ENCODE measurements around the gene SRP68. TPM values are rescaled to one million over a fixed set of nuclear protein-coding genes. Genes with fewer than 3 reads are reported as not detected.

Gene SRP68
- total RNA-seq, 2 experiments from 2014 or later = 106 to 108 TPM

DNA sequence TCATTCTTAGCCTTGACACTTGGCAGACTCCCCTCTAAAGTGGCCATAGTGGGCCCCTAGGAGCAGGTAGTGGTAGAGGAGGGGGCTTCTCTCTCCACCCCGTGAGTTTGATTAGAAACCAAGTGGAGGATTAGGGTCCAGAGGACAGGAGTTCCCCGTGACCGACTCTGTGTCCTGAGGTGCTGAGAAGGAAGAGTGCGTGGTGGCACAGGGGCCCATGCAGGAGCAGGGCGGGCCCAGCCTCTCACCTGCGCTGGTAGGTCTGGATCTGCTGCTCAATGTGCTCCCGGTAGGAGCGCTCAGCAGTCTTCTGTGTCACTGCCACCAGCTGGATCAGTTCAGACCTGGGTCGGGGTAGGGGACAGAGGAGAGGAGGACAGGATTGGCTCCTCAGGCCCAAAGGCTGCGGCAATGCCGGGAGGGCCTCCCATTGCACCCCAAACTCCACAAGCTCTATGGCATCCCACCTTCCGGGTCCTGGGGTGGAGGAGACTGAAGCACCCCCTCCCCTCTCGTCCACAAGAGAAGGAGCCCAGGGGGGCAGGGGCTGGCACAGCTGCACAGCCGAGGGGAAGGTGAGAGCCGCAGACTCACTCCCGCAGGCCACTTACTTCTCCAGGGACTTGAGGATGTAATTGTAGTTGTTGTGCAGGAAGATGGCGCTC lies 12.9 kb upstream of the SRP68 start:
- H3K9me3 ChIP-seq (ENCODE audit: control insufficient read depth in 1 of 2, insufficient read depth in 1 of 2, low read length in 2 of 2) = no peaks in the 10 kb centered on the region
- no peak for ATAC-seq (ENCODE audit: poor library complexity)
- H3K4me3 Mint-ChIP-seq = no peak overlapping the region
- H3K4me1 ChIP-seq (ENCODE audit: insufficient read depth, low read length) = peaks cover 2% of the 10 kb centered on the region
- no peaks in the 10 kb centered on the region for H3K27me3 Mint-ChIP-seq
- TF ChIP-seq, protein P1, sequence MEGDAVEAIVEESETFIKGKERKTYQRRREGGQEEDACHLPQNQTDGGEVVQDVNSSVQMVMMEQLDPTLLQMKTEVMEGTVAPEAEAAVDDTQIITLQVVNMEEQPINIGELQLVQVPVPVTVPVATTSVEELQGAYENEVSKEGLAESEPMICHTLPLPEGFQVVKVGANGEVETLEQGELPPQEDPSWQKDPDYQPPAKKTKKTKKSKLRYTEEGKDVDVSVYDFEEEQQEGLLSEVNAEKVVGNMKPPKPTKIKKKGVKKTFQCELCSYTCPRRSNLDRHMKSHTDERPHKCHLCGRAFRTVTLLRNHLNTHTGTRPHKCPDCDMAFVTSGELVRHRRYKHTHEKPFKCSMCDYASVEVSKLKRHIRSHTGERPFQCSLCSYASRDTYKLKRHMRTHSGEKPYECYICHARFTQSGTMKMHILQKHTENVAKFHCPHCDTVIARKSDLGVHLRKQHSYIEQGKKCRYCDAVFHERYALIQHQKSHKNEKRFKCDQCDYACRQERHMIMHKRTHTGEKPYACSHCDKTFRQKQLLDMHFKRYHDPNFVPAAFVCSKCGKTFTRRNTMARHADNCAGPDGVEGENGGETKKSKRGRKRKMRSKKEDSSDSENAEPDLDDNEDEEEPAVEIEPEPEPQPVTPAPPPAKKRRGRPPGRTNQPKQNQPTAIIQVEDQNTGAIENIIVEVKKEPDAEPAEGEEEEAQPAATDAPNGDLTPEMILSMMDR (IDR thresholded peaks at IDR 0.05) = no peak
- no peak for DNase-seq
- peaks cover 57% of the 10 kb centered on the region for H3K36me3 Mint-ChIP-seq (ENCODE audit: low read depth)
- H3K36me3 ChIP-seq (ENCODE audit: insufficient read depth, low read length) = peaks cover 78% of the 10 kb centered on the region
- CTCF ChIA-PET = no interaction called here
- H3K27ac ChIP-seq (ENCODE audit: low read depth in 1 of 2, low read length in 2 of 2) = peak overlapping the region in 1 of 2 donors; percentile 2
- POLR2A ChIA-PET = no interaction called here
- no peak overlapping the region for H3K27ac Mint-ChIP-seq
- no peaks in the 10 kb centered on the region for H3K9me3 Mint-ChIP-seq
- H3K27me3 ChIP-seq (ENCODE audit: control insufficient read depth in 1 of 2, insufficient read depth in 2 of 2, low read length in 2 of 2) = no peaks in the 10 kb centered on the region
- H3K4me1 Mint-ChIP-seq (ENCODE audit: low read depth) = no peaks in the 10 kb centered on the region
- intact Hi-C loops (cut with DNase I, micrococcal nuclease) = no loop called here
- no peak overlapping the region for H3K4me3 ChIP-seq (ENCODE audit: low read length)

DNA sequence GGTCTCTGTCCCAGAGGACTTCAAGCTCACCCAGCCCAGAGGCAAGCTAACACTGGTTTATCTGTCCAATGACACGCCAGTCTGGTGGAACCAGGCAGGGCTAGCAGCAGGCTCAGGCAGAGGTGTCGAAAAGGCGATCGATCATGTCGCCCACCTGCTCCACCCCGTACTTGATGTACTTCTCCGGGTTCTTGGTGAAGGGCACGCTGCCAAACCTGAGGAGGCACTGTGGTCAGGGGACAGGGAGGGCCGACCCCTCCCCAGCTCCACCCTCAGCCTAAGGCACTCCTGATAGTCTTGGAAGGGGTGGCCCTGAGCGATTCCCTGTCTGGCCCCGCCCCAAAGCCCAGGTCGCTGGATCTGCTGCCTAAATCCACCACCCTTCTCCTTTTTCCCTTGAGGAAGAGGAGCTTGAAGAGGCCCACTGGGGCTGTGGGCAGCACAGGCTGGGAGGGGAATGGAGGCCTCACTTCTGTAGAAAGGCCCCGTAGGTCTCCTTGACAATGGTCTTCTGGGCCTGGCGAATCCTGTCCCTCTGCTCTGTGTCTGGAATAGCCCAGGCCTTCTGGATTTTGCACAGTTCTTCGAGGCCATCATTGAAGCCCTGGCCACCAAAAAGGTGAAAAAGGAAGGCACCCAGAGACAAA lies 11.3 kb upstream of the SRP68 start:
- Mint-ChIP-seq H3K27ac (no peak overlapping the region), H3K9me3 (no peaks in the 10 kb centered on the region), H3K4me1 (ENCODE audit: low read depth) (peaks cover 15% of the 10 kb centered on the region), H3K4me3 (no peak overlapping the region), H3K27me3 (no peaks in the 10 kb centered on the region), H3K36me3 (ENCODE audit: low read depth) (peaks cover 44% of the 10 kb centered on the region)
- Histone ChIP-seq H3K27ac (ENCODE audit: low read depth in 1 of 2, low read length in 2 of 2) (no peak overlapping the region), H3K4me1 (ENCODE audit: insufficient read depth, low read length) (peaks cover 18% of the 10 kb centered on the region), H3K9me3 (ENCODE audit: control insufficient read depth in 1 of 2, insufficient read depth in 1 of 2, low read length in 2 of 2) (no peaks in the 10 kb centered on the region), H3K4me3 (ENCODE audit: low read length) (no peak overlapping the region), H3K27me3 (ENCODE audit: control insufficient read depth in 1 of 2, insufficient read depth in 2 of 2, low read length in 2 of 2) (no peaks in the 10 kb centered on the region), H3K36me3 (ENCODE audit: insufficient read depth, low read length) (peaks cover 63% of the 10 kb centered on the region)
- CTCF ChIA-PET = no interaction called here
- POLR2A ChIA-PET = no interaction called here
- DNase-seq (no peak), ATAC-seq (ENCODE audit: poor library complexity) (no peak)
- TF ChIP-seq, protein P1 (IDR thresholded peaks at IDR 0.05) = no peak
- intact Hi-C loops (cut with DNase I, micrococcal nuclease) = no loop called here

DNA sequence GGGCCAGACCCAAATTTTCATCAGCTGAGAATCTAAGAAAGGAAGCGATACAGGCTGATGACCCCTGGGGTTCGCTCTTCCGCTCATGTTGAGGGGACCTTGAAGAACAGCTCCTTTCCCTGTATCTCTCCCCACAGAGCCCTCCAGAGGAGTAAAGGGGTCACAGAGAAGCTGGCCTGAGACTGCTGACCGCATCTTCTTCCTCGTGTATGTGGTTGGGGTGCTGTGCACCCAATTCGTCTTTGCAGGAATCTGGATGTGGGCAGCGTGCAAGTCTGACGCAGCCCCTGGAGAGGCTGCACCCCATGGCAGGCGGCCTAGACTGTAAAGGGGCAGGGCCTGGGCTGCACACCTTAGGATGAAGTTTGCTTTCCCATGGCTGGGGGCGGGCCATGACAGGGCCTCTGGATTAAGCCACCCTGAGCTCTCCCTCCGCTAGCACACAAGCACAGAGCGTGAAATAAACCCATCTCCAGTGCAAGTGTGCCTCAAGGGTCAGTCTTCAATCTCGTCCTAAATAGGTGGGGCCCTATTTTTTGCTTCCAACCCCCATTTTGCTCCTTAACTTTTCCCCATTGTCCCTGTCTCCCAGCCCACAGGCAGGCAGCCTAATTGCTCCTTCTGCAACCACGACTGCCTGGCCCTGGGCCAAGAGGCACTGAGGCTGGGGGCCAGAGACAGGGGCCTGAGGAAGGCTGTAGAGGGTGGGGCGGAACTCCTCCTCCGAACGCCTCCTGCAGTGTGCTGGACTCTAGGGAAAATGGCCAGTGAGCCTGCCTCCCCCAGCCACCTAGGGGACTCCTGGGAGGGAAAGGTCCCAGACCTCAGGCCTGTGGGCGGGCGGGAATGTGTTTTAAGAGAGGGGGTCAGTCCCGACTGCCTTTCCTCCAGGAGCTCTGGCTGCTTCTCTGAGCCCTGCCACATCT lies 10.3 kb upstream of the SRP68 start:
- ChIA-PET CTCF (no interaction called here), POLR2A (no interaction called here)
- ATAC-seq (ENCODE audit: poor library complexity) (no peak), DNase-seq (no peak)
- H3K4me1 Mint-ChIP-seq (ENCODE audit: low read depth) = peaks cover 20% of the 10 kb centered on the region
- no peak overlapping the region for H3K4me3 Mint-ChIP-seq
- Histone ChIP-seq H3K27ac (ENCODE audit: low read depth in 1 of 2, low read length in 2 of 2) (no peak overlapping the region), H3K36me3 (ENCODE audit: insufficient read depth, low read length) (peaks cover 52% of the 10 kb centered on the region), H3K9me3 (ENCODE audit: control insufficient read depth in 1 of 2, insufficient read depth in 1 of 2, low read length in 2 of 2) (no peaks in the 10 kb centered on the region), H3K27me3 (ENCODE audit: control insufficient read depth in 1 of 2, insufficient read depth in 2 of 2, low read length in 2 of 2) (peaks cover under 1 to 1% of the 10 kb centered on the region in 2 experiments), H3K4me1 (ENCODE audit: insufficient read depth, low read length) (peaks cover 24% of the 10 kb centered on the region), H3K4me3 (ENCODE audit: low read length) (no peak overlapping the region)
- intact Hi-C loops (cut with DNase I, micrococcal nuclease) = no loop called here
- peaks cover 35% of the 10 kb centered on the region for H3K36me3 Mint-ChIP-seq (ENCODE audit: low read depth)
- peak overlapping the region; percentile 49 for H3K27ac Mint-ChIP-seq
- TF ChIP-seq, protein P1 (IDR thresholded peaks at IDR 0.05) = no peak
- H3K27me3 Mint-ChIP-seq = peaks cover 3% of the 10 kb centered on the region
- no peaks in the 10 kb centered on the region for H3K9me3 Mint-ChIP-seq
